CD4-positive, alpha-beta T cell (primary cell): Measurements from ENCODE around the gene NOTCH1. TPM values are rescaled to one million over a fixed set of nuclear protein-coding genes. Genes with fewer than 3 reads are reported as not detected.

Experiments used
- ATAC-seq: fragments of 200-7000 bp; cut with Tn5 transposase; one replicate; pipeline ENCODE4 v1.10.0; 2022; ENCODE audit warnings: mild to moderate bottlenecking; ENCODE audit not compliant: poor library complexity
- CTCF ChIA-PET: fragments of 350-600 bp; sonication (Branson Sonifier 250); formaldehyde crosslinking; loops from one replicate; lab custom pipeline; 2021; ENCODE audit warnings: antibody characterized with exemption, inconsistent platforms; lab: Charles Lee
- POLR2A ChIA-PET: fragments of 350-600 bp; sonication (Branson Sonifier 250); formaldehyde crosslinking; loops from one replicate; lab custom pipeline; 2021; ENCODE audit warnings: antibody characterized with exemption, inconsistent platforms; lab: Charles Lee
- DNase-seq, 14 experiments: peaks; one replicate each; pipeline ENCODE4 v3.0.0-alpha.2; 2013 to 2020; ENCODE audit warnings: mixed read lengths in 2 of 14
- H3K27ac ChIP-seq, 2 donors: one replicate each; pipeline versions ENCODE4 v1.5.1 to v1.7.0; 2013; ENCODE audit warnings: low read length in 2 of 2, low read depth in 1 of 2, mild to moderate bottlenecking in 1 of 2
- H3K27me3 ChIP-seq, 2 experiments: 1 replicate in 1 of 2; 2 replicates in 1 of 2; pipeline versions ENCODE4 v1.6.1 to v1.7.0; 2013; ENCODE audit warnings: low read length in 2 of 2, control low read depth in 1 of 2, mild to moderate bottlenecking in 1 of 2, moderate library complexity in 1 of 2; ENCODE audit not compliant: insufficient read depth in 2 of 2, control insufficient read depth in 1 of 2
- H3K36me3 ChIP-seq: one replicate; pipeline ENCODE4 v1.6.1; 2013; ENCODE audit warnings: low read length, control low read depth; ENCODE audit not compliant: insufficient read depth
- H3K4me1 ChIP-seq: one replicate; pipeline ENCODE4 v1.6.1; 2013; ENCODE audit warnings: low read length, control low read depth; ENCODE audit not compliant: insufficient read depth
- H3K4me3 ChIP-seq: one replicate; pipeline ENCODE4 v1.5.1; 2013; ENCODE audit warnings: mild to moderate bottlenecking, low read length, moderate library complexity
- H3K9me3 ChIP-seq, 2 experiments: 1 replicate in 1 of 2; 2 replicates in 1 of 2; pipeline versions ENCODE4 v1.6.1 to v1.7.0; 2013; ENCODE audit warnings: low read length in 2 of 2, mild to moderate bottlenecking in 2 of 2, control low read depth in 1 of 2, moderate library complexity in 1 of 2; ENCODE audit not compliant: control insufficient read depth in 1 of 2, insufficient read depth in 1 of 2
- H3K27ac Mint-ChIP-seq: one replicate; pipeline ENCODE4 v1.8.0; 2020; ENCODE audit warnings: mixed read lengths
- H3K27me3 Mint-ChIP-seq: one replicate; pipeline ENCODE4 v1.8.0; 2021; ENCODE audit warnings: mixed read lengths
- H3K36me3 Mint-ChIP-seq: one replicate; pipeline ENCODE4 v1.8.0; 2021; ENCODE audit warnings: low read depth, mixed read lengths
- H3K4me1 Mint-ChIP-seq: one replicate; pipeline ENCODE4 v1.8.0; 2021; ENCODE audit warnings: low read depth, mixed read lengths
- H3K4me3 Mint-ChIP-seq: one replicate; pipeline ENCODE4 v1.8.0; 2020; ENCODE audit warnings: mild to moderate bottlenecking, mixed read lengths
- H3K9me3 Mint-ChIP-seq: one replicate; pipeline ENCODE4 v1.8.0; 2020; ENCODE audit warnings: mixed read lengths
- intact Hi-C, 2 experiments: fragments of 100-400 bp; cut with DNase I in 1 of 2; cut with micrococcal nuclease in 1 of 2; formaldehyde crosslinking; loops; one replicate each; pipeline versions ENCODE4 v1.15.1 to v1.9.0; 2023 to 2025; cut with DNase I, micrococcal nuclease
- total RNA-seq, 174 experiments: library from RNA in 2 of 174; stranded (reverse) in 2 of 174; gene quantifications; one replicate each; pipeline ENCODE4 v1.2.3 and lab custom pipeline; 2021 to 2026
- TF ChIP-seq, protein P1 (sequence below): fragments of 200-600 bp; IDR thresholded peaks from one replicate; pipeline ENCODE4 v1.8.0; 2022; ENCODE audit warnings: antibody characterized with exemption, mild to moderate bottlenecking

The NOTCH1 gene
- total RNA-seq, 2 experiments from 2014 or later, result 30.8 to 34.2 TPM

DNA sequence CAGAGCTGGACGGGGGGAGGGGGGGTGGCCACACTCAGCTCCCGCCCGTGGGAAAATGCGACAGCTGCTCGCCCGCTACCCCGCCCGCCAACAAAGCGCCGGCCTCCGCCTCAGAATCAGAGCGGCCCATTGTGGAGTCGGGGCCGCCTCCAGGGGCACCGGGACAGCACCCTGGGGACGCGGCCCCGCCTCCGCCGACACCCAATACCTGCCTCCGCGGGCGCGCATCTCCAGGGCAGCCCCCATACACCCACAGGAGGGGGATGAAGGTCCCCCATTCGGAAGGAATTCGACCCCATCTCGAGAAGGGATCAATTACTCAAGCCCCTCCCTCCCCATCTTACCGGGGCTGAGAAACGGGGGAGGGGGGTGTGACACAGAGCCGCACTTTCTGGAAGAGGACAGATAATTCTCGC is 1.3 kb downstream of the NOTCH1 start:
- peaks cover 62% of the 10 kb centered on the region for H3K4me1 ChIP-seq
- H3K27ac Mint-ChIP-seq, result peak overlapping the region; percentile 77
- intact Hi-C loops, result loop anchor here in 1 of 2 experiments (10.0 kb wide), 1 partner anchor 140 kb away; the partner anchor contains the start of gene SNAPC4
- no peaks in the 10 kb centered on the region for H3K36me3 Mint-ChIP-seq
- H3K4me1 Mint-ChIP-seq, result peaks cover 39% of the 10 kb centered on the region
- ATAC-seq, result peak; percentile 10
- ChIA-PET CTCF (no interaction called here), POLR2A (interaction anchor here (1.0 kb wide), 2 partner anchors 8 to 11 kb away, joined by 3 to 4 read pairs; no protein-coding TSS in a partner anchor)
- H3K9me3 ChIP-seq, result no peaks in the 10 kb centered on the region
- peaks cover 25% of the 10 kb centered on the region for H3K36me3 ChIP-seq
- no peaks in the 10 kb centered on the region for H3K27me3 Mint-ChIP-seq
- no peaks in the 10 kb centered on the region for H3K27me3 ChIP-seq
- H3K27ac ChIP-seq, result peak overlapping the region in 1 of 2 donors; percentile 70
- TF ChIP-seq, protein P1, sequence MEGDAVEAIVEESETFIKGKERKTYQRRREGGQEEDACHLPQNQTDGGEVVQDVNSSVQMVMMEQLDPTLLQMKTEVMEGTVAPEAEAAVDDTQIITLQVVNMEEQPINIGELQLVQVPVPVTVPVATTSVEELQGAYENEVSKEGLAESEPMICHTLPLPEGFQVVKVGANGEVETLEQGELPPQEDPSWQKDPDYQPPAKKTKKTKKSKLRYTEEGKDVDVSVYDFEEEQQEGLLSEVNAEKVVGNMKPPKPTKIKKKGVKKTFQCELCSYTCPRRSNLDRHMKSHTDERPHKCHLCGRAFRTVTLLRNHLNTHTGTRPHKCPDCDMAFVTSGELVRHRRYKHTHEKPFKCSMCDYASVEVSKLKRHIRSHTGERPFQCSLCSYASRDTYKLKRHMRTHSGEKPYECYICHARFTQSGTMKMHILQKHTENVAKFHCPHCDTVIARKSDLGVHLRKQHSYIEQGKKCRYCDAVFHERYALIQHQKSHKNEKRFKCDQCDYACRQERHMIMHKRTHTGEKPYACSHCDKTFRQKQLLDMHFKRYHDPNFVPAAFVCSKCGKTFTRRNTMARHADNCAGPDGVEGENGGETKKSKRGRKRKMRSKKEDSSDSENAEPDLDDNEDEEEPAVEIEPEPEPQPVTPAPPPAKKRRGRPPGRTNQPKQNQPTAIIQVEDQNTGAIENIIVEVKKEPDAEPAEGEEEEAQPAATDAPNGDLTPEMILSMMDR, result no peak
- DNase-seq, result peak in 11 of 14 experiments; percentile 35 to 76 (median 54)
- no peaks in the 10 kb centered on the region for H3K9me3 Mint-ChIP-seq
- peak overlapping the region; percentile 87 for H3K4me3 ChIP-seq
- H3K4me3 Mint-ChIP-seq, result peak overlapping the region; percentile 91

DNA sequence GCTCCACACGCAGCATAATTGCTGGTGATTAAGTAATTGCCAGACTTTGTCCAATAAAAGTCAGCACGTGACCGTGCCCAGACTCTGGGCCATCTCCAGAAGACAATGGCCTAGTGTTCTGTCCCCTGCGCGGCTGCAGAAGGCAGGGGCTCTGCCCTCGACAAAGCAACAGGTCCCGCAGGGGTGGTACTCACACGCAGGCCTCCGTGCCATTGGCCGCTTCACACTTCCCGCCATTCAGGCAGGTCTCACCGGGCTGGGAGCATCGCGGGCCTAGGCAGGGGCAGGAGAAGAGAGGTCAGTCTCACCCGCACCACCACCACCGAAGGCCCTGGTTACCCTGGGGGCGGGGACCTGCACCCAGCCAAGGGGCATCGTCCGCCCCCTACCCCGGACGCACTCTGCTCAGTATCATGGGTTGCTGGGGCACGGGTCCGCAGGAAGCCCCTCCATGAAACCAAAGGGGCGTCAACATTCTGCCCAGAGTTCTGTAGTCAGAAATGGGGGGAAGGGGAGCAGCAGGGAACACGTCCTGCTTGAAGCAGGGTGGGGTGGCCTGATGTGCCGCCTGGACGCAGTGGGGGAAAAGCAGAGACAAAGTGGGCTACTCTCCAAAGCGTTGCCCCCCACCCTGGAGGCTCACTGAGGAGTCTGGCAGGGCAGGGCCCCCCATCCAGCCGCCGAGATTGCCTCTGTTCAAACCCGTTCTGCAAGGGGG is 1.9 kb downstream of the NOTCH1 start:
- H3K4me1 Mint-ChIP-seq, result peaks cover 44% of the 10 kb centered on the region
- Histone ChIP-seq H3K36me3 (peaks cover 25% of the 10 kb centered on the region), H3K27me3 (no peaks in the 10 kb centered on the region), H3K4me1 (peaks cover 68% of the 10 kb centered on the region), H3K4me3 (peak overlapping the region; percentile 87), H3K9me3 (no peaks in the 10 kb centered on the region), H3K27ac (peak overlapping the region in 1 of 2 donors; percentile 70)
- ChIA-PET POLR2A (interaction anchor here (1.0 kb wide), 2 partner anchors 8 to 10 kb away, joined by 3 to 4 read pairs; no protein-coding TSS in a partner anchor), CTCF (no interaction called here)
- DNase-seq (no peak), ATAC-seq (no peak)
- peak overlapping the region; percentile 97 for H3K27ac Mint-ChIP-seq
- H3K36me3 Mint-ChIP-seq, result no peaks in the 10 kb centered on the region
- no peaks in the 10 kb centered on the region for H3K9me3 Mint-ChIP-seq
- H3K4me3 Mint-ChIP-seq, result peak overlapping the region; percentile 91
- TF ChIP-seq, protein P1, result no peak
- intact Hi-C loops, result loop anchor here in 1 of 2 experiments (10.0 kb wide), 1 partner anchor 139 kb away; the partner anchor contains the start of gene SNAPC4
- no peaks in the 10 kb centered on the region for H3K27me3 Mint-ChIP-seq

DNA sequence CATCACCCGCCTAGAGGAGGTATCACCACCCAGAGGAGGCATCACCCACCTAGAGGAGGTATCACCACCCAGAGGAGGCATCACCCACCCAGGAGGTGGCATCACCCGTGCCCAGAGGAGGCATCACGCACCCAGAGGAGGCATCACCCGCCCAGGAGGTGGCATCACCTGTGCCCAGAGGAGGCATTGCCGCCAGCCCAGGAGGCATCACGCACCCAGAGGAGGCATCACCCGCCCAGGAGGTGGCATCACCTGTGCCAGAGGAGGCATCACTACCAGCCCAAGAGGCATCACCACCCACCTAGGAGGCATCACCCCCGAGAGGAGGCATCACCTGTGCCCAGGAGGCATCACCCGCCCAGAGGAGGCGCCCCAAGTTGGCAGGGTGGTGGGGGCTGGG is 2.6 kb downstream of the NOTCH1 start:
- no peaks in the 10 kb centered on the region for H3K9me3 ChIP-seq
- Mint-ChIP-seq H3K27ac (peak overlapping the region; percentile 97), H3K4me3 (peak overlapping the region; percentile 91), H3K36me3 (no peaks in the 10 kb centered on the region), H3K4me1 (peaks cover 51% of the 10 kb centered on the region), H3K27me3 (no peaks in the 10 kb centered on the region), H3K9me3 (no peaks in the 10 kb centered on the region)
- DNase-seq (peak in 6 of 14 experiments; percentile 25 to 64 (median 40)), ATAC-seq (no peak)
- ChIA-PET CTCF (no interaction called here), POLR2A (no interaction called here)
- intact Hi-C loops, result loop anchor here in 1 of 2 experiments (10.0 kb wide), 1 partner anchor 138 kb away; the partner anchor contains the start of gene SNAPC4
- TF ChIP-seq, protein P1, result no peak
- H3K36me3 ChIP-seq, result peaks cover 25% of the 10 kb centered on the region
- H3K27ac ChIP-seq, result no peak overlapping the region
- H3K4me3 ChIP-seq, result no peak overlapping the region
- H3K27me3 ChIP-seq, result no peaks in the 10 kb centered on the region
- H3K4me1 ChIP-seq, result peaks cover 75% of the 10 kb centered on the region
